Common myeloid progenitor, CD34-positive (primary cell): ENCODE data around the gene AQP5.

Experiments
- CTCF ChIA-PET: fragments of 350-600 bp; sonication (Branson Sonifier 250); formaldehyde crosslinking; loops from one replicate; lab custom pipeline; 2021; ENCODE audit warnings: antibody characterized with exemption; lab: Charles Lee
- POLR2A ChIA-PET: fragments of 350-600 bp; sonication (Branson Sonifier 250); formaldehyde crosslinking; loops from one replicate; lab custom pipeline; 2021; ENCODE audit warnings: antibody characterized with exemption; lab: Charles Lee
- DNase-seq, 3 donors: peaks; one replicate each; pipeline versions ENCODE4 v3.0.0 to v3.0.0-alpha.2; 2013
- H3K27ac ChIP-seq, 2 experiments: 1 replicate in 1 of 2; 2 replicates in 1 of 2; pipeline ENCODE4 v1.7.0; 2013; ENCODE audit warnings: inconsistent platforms in 2 of 2, low read length in 2 of 2, mild to moderate bottlenecking in 2 of 2, low read depth in 1 of 2, moderate library complexity in 1 of 2; ENCODE audit not compliant: severe bottlenecking in 2 of 2, insufficient read depth in 1 of 2, poor library complexity in 1 of 2
- H3K27me3 ChIP-seq, 5 experiments: replicated peaks in 2 of 5; 1 replicate in 3 of 5; 2 replicates in 2 of 5; pipeline versions ENCODE4 v1.6.1 to v1.7.0; 2013; ENCODE audit warnings: low read length in 4 of 5, mild to moderate bottlenecking in 2 of 5, moderate library complexity in 2 of 5, inconsistent platforms in 1 of 5; ENCODE audit not compliant: insufficient read depth in 5 of 5, control insufficient read depth in 4 of 5
- H3K36me3 ChIP-seq, 4 experiments: 1 replicate in 2 of 4; 2 replicates in 2 of 4; pipeline versions ENCODE4 v1.6.1 to v1.7.0; 2013; ENCODE audit warnings: low read length in 3 of 4, control low read depth in 1 of 4, mild to moderate bottlenecking in 1 of 4; ENCODE audit not compliant: control insufficient read depth in 4 of 4, insufficient read depth in 4 of 4
- H3K4me1 ChIP-seq, 4 experiments: 1 replicate in 3 of 4; 2 replicates in 1 of 4; pipeline versions ENCODE4 v1.6.1 to v1.7.1; 2013; ENCODE audit warnings: low read length in 3 of 4, mild to moderate bottlenecking in 3 of 4, control low read depth in 1 of 4, inconsistent platforms in 1 of 4, moderate library complexity in 1 of 4; ENCODE audit not compliant: control insufficient read depth in 4 of 4, insufficient read depth in 4 of 4; ENCODE audit errors: control extremely low read depth in 1 of 4
- H3K4me3 ChIP-seq, 7 experiments: 1 replicate in 4 of 7; 2 replicates in 3 of 7; pipeline versions ENCODE4 v1.5.1 to v1.7.0; 2013; ENCODE audit warnings: mild to moderate bottlenecking in 7 of 7, low read length in 6 of 7, moderate library complexity in 6 of 7, inconsistent platforms in 2 of 7, low read depth in 2 of 7, control low read depth in 1 of 7; ENCODE audit not compliant: insufficient read depth in 4 of 7, control insufficient read depth in 1 of 7; ENCODE audit errors: extremely low read depth in 1 of 7
- H3K9me3 ChIP-seq, 5 experiments: 1 replicate in 4 of 5; 2 replicates in 1 of 5; pipeline versions ENCODE4 v1.6.1 to v1.7.1; 2013; ENCODE audit warnings: low read length in 4 of 5, mild to moderate bottlenecking in 2 of 5, inconsistent platforms in 1 of 5, low read depth in 1 of 5, moderate library complexity in 1 of 5; ENCODE audit not compliant: control insufficient read depth in 4 of 5, insufficient read depth in 2 of 5; ENCODE audit errors: control extremely low read depth in 1 of 5
- WGBS: methylation state at CpG from one replicate; pipeline ENCODE4 v1.1.5; 2013; ENCODE audit not compliant: insufficient coverage; 5-methylcytosine and 5-hydroxymethylcytosine counted together

The AQP5 gene

GRCh38 chr12:49920241-49920914, 41.3 kb upstream of the AQP5 start:
- CTCF ChIA-PET, result no interaction called here
- no peaks in the 10 kb centered on the region for H3K4me1 ChIP-seq
- no peak overlapping the region for H3K4me3 ChIP-seq
- no peak for DNase-seq
- no peaks in the 10 kb centered on the region for H3K9me3 ChIP-seq
- no peaks in the 10 kb centered on the region for H3K36me3 ChIP-seq
- peaks cover 0 to 10% (median 0%) of the 10 kb centered on the region in 5 experiments for H3K27me3 ChIP-seq
- POLR2A ChIA-PET, result no interaction called here
- WGBS, result 63% methylated on average over 6 of the region's 12 CpGs
- no peak overlapping the region for H3K27ac ChIP-seq

GRCh38 chr12:49920915-49921286, 40.8 kb upstream of the AQP5 start:
- POLR2A ChIA-PET, result no interaction called here
- H3K9me3 ChIP-seq, result no peaks in the 10 kb centered on the region
- no peaks in the 10 kb centered on the region for H3K36me3 ChIP-seq
- no peak for DNase-seq
- CTCF ChIA-PET, result no interaction called here
- H3K27me3 ChIP-seq, result peaks cover 0 to 10% (median 0%) of the 10 kb centered on the region in 5 experiments
- no peak overlapping the region for H3K4me3 ChIP-seq
- H3K4me1 ChIP-seq, result no peaks in the 10 kb centered on the region
- WGBS, result no CpG with 5 or more reads among the region's 3 CpGs
- no peak overlapping the region for H3K27ac ChIP-seq

GRCh38 chr12:49921299-49921698, 40.4 kb upstream of the AQP5 start:
- ChIA-PET POLR2A (no interaction called here), CTCF (no interaction called here)
- WGBS, result 61% methylated on average over 3 of the region's 3 CpGs
- H3K4me3 ChIP-seq, result no peak overlapping the region
- H3K36me3 ChIP-seq, result no peaks in the 10 kb centered on the region
- no peaks in the 10 kb centered on the region for H3K9me3 ChIP-seq
- peaks cover 0 to 10% (median 0%) of the 10 kb centered on the region in 5 experiments for H3K27me3 ChIP-seq
- H3K27ac ChIP-seq, result no peak overlapping the region
- no peaks in the 10 kb centered on the region for H3K4me1 ChIP-seq
- no peak for DNase-seq

- H3K9me3 ChIP-seq, result no peaks in the 10 kb centered on the region
- CTCF ChIA-PET, result no interaction called here
- DNase-seq, result no peak
- H3K4me3 ChIP-seq, result no peak overlapping the region
- 70% methylated on average over 6 of the region's 6 CpGs for WGBS
- no peaks in the 10 kb centered on the region for H3K36me3 ChIP-seq
- no peak overlapping the region for H3K27ac ChIP-seq
- peaks cover 0 to 10% (median 0%) of the 10 kb centered on the region in 5 experiments for H3K27me3 ChIP-seq
- H3K4me1 ChIP-seq, result no peaks in the 10 kb centered on the region
- POLR2A ChIA-PET, result no interaction called here
These were observed 39.7 kb upstream of the AQP5 start for GRCh38 chr12:49921936-49922335.

DNA sequence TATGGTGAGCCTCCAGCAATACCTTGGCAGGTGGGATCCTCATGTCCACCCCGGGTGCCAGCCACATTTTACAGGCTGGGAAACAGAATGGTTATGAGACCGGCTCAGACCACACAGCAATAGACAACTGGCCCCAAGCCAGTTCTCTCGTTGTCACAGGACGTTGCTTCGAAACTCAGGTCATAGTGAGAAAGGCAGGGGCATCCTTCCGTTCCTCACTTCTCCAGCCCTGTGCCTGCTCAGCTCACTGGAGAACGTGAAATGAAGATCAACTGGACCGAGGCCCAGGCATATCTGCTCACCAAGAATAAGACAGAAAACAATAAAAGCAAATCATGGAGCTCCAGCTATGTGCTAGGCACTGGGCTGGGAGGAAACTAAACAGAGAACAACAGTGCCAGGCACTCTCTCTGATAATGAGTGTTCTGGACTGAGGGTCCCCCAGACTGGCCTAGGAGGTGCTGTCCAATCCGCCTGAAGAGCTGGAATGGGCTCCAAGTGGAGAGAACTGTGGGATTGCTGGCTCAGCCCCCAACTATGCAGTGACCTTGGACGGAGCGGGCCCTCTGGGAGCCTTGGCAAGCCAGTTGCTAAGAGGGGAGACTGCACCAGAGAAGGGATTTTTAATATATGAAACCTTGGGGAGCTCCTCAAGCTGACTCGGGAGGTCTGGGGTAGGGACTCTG, 39.2 kb upstream of the AQP5 start:
- Histone ChIP-seq H3K9me3 (no peaks in the 10 kb centered on the region), H3K36me3 (no peaks in the 10 kb centered on the region), H3K27ac (no peak overlapping the region), H3K4me3 (no peak overlapping the region), H3K4me1 (no peaks in the 10 kb centered on the region), H3K27me3 (peaks cover 0 to 7% (median 0%) of the 10 kb centered on the region in 5 experiments)
- ChIA-PET POLR2A (interaction anchor here (0.6 kb wide), 1 partner anchor 293 kb away, joined by 3 read pairs; no protein-coding TSS in a partner anchor), CTCF (no interaction called here)
- DNase-seq, result no peak
- 84% methylated on average over 8 of the region's 12 CpGs for WGBS

- H3K9me3 ChIP-seq, result no peaks in the 10 kb centered on the region
- CTCF ChIA-PET, result no interaction called here
These were observed 38.5 kb upstream of the AQP5 start for GRCh38 chr12:49923035-49923644.

More at GRCh38 chr12:49923035-49923644, 38.5 kb upstream of the AQP5 start:
- no peaks in the 10 kb centered on the region for H3K36me3 ChIP-seq
- no peak overlapping the region for H3K27ac ChIP-seq
- POLR2A ChIA-PET, result interaction anchor here (0.6 kb wide), 1 partner anchor 292 kb away, joined by 3 read pairs; no protein-coding TSS in a partner anchor
- DNase-seq, result no peak
- H3K4me3 ChIP-seq, result no peak overlapping the region
- WGBS, result 100% methylated on average over 2 of the region's 7 CpGs
- H3K27me3 ChIP-seq, result peaks cover 0 to 2% (median 0%) of the 10 kb centered on the region in 5 experiments
- H3K4me1 ChIP-seq, result no peaks in the 10 kb centered on the region
